Measurements from ENCODE around the gene JUNB. TPM values are rescaled to one million over a fixed set of nuclear protein-coding genes. Genes with fewer than 3 reads are reported as not detected.
A peak's percentile ranks its signal among the peaks of the same experiment; 100 is the strongest.

JUNB gene
- total RNA-seq, result 100 to 1,000 TPM; 781 to 903 (median 859) TPM
- total RNA-seq (2013), result 562 TPM

GRCh38 chr19:12791345-12792050 is at the start of gene JUNB:
TSS of gene JUNB (plus strand) at chr19:12791486. CDS start at chr19:12791772, 286 bp downstream.
- intact Hi-C loops (cut with micrococcal nuclease), result loop anchor here (1.0 to 10.0 kb wide), 6 partner anchors 9 to 363 kb away; partner anchors contain the start of genes CALR, GET3, IER2 and STX10
- Mint-ChIP-seq H3K4me1 (peaks cover 38 to 45% of the 10 kb centered on the region in 2 donors), H3K4me3 (peak within 1 kb of the TSS; percentile 96)

GRCh38 chr19:12745166-12745897 is 46.0 kb upstream of the JUNB start:
- Histone ChIP-seq H3K4me3 (ENCODE audit: low read length) (no peak overlapping the region), H3K36me3 (ENCODE audit: control insufficient read depth, insufficient read depth, low read length) (peaks cover 30% of the 10 kb centered on the region), H3K27me3 (ENCODE audit: control insufficient read depth, insufficient read depth, low read length) (no peaks in the 10 kb centered on the region), H3K9me3 (ENCODE audit: control insufficient read depth, insufficient read depth, low read length) (peaks cover 9% of the 10 kb centered on the region), H3K27ac (ENCODE audit: low read length) (no peak overlapping the region), H3K4me1 (ENCODE audit: control insufficient read depth, insufficient read depth, low read length) (no peaks in the 10 kb centered on the region)
- intact Hi-C loops (cut with micrococcal nuclease), result no loop called here
- Mint-ChIP-seq H3K9me3 (no peaks in the 10 kb centered on the region), H3K27me3 (ENCODE audit: low read depth in 2 of 2) (peaks cover 3 to 8% of the 10 kb centered on the region in 2 donors), H3K27ac (no peak overlapping the region), H3K4me3 (no peak overlapping the region), H3K4me1 (peaks cover 0 to 5% of the 10 kb centered on the region in 2 donors), H3K36me3 (no peaks in the 10 kb centered on the region)
- DNase-seq (no peak), ATAC-seq (no peak)
- no peak for TF ChIP-seq CTCF (IDR thresholded peaks at IDR 0.05)
- 77% methylated on average over 22 of the region's 22 CpGs for WGBS (ENCODE audit: insufficient coverage)

More at GRCh38 chr19:12791345-12792050, at the start of gene JUNB:
- Histone ChIP-seq H3K27ac (ENCODE audit: low read length) (peak within 1 kb of the TSS; percentile 93), H3K4me1 (ENCODE audit: control insufficient read depth, insufficient read depth, low read length) (peaks cover 53% of the 10 kb centered on the region), H3K9me3 (ENCODE audit: control insufficient read depth, insufficient read depth, low read length) (no peaks in the 10 kb centered on the region), H3K4me3 (ENCODE audit: low read length) (peak within 1 kb of the TSS; percentile 95), H3K27me3 (ENCODE audit: control insufficient read depth, insufficient read depth, low read length) (no peaks in the 10 kb centered on the region), H3K36me3 (ENCODE audit: control insufficient read depth, insufficient read depth, low read length) (no peaks in the 10 kb centered on the region)
- ATAC-seq, result peak; percentile 40 to 69 (median 51)
- Mint-ChIP-seq H3K27me3 (ENCODE audit: low read depth in 2 of 2) (no peaks in the 10 kb centered on the region), H3K9me3 (no peaks in the 10 kb centered on the region), H3K36me3 (no peaks in the 10 kb centered on the region), H3K27ac (peak within 1 kb of the TSS; percentile 97 to 99)
- TF ChIP-seq CTCF (IDR thresholded peaks at IDR 0.05), result no peak
- peak; percentile 98 to 99 for DNase-seq
- WGBS (ENCODE audit: insufficient coverage), result under 1% methylated on average over 73 of the region's 73 CpGs

GRCh38 chr19:12748489-12748888 is 42.8 kb upstream of the JUNB start:
- ATAC-seq (no peak), DNase-seq (no peak)
- Mint-ChIP-seq H3K27ac (no peak overlapping the region), H3K9me3 (no peaks in the 10 kb centered on the region), H3K4me1 (peaks cover 0 to 5% of the 10 kb centered on the region in 2 donors), H3K27me3 (ENCODE audit: low read depth in 2 of 2) (peaks cover 12 to 15% of the 10 kb centered on the region in 2 donors), H3K36me3 (no peaks in the 10 kb centered on the region), H3K4me3 (no peak overlapping the region)
- no peak for TF ChIP-seq CTCF (IDR thresholded peaks at IDR 0.05)
- H3K27me3 ChIP-seq (ENCODE audit: control insufficient read depth, insufficient read depth, low read length), result no peaks in the 10 kb centered on the region
- no peak overlapping the region for H3K4me3 ChIP-seq (ENCODE audit: low read length)
- H3K36me3 ChIP-seq (ENCODE audit: control insufficient read depth, insufficient read depth, low read length), result peaks cover 29% of the 10 kb centered on the region
- H3K9me3 ChIP-seq (ENCODE audit: control insufficient read depth, insufficient read depth, low read length), result peaks cover 9% of the 10 kb centered on the region
- intact Hi-C loops (cut with micrococcal nuclease), result no loop called here
- over 99% methylated on average over 6 of the region's 6 CpGs for WGBS (ENCODE audit: insufficient coverage)
- H3K4me1 ChIP-seq (ENCODE audit: control insufficient read depth, insufficient read depth, low read length), result no peaks in the 10 kb centered on the region
- H3K27ac ChIP-seq (ENCODE audit: low read length), result no peak overlapping the region
